GM12872 (cell line): ENCODE measurements around the gene PRR5L.

Experiments
- TF ChIP-seq, protein P1 (sequence below): IDR thresholded peaks from 3 replicates; pipeline ENCODE4 v1.5.1; 2011; ENCODE audit warnings: low read depth, mild to moderate bottlenecking, low read length, moderate library complexity; ENCODE audit not compliant: insufficient read depth

The PRR5L gene

GRCh38 chr11:36411202-36411640 lies 115.1 kb downstream of the PRR5L start:
- TF ChIP-seq, protein P1, sequence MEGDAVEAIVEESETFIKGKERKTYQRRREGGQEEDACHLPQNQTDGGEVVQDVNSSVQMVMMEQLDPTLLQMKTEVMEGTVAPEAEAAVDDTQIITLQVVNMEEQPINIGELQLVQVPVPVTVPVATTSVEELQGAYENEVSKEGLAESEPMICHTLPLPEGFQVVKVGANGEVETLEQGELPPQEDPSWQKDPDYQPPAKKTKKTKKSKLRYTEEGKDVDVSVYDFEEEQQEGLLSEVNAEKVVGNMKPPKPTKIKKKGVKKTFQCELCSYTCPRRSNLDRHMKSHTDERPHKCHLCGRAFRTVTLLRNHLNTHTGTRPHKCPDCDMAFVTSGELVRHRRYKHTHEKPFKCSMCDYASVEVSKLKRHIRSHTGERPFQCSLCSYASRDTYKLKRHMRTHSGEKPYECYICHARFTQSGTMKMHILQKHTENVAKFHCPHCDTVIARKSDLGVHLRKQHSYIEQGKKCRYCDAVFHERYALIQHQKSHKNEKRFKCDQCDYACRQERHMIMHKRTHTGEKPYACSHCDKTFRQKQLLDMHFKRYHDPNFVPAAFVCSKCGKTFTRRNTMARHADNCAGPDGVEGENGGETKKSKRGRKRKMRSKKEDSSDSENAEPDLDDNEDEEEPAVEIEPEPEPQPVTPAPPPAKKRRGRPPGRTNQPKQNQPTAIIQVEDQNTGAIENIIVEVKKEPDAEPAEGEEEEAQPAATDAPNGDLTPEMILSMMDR = no peak

GRCh38 chr11:36412781-36413383 lies 116.8 kb downstream of the PRR5L start:
- TF ChIP-seq, protein P1 = no peak

- TF ChIP-seq, protein P1 = no peak
These were observed 121.1 kb downstream of the PRR5L start for GRCh38 chr11:36417154-36417553.

- TF ChIP-seq, protein P1 = no peak
These were observed 123.8 kb downstream of the PRR5L start for GRCh38 chr11:36419791-36420424.

- TF ChIP-seq, protein P1 = no peak
These were observed 125.6 kb downstream of the PRR5L start for GRCh38 chr11:36421546-36422155.

DNA sequence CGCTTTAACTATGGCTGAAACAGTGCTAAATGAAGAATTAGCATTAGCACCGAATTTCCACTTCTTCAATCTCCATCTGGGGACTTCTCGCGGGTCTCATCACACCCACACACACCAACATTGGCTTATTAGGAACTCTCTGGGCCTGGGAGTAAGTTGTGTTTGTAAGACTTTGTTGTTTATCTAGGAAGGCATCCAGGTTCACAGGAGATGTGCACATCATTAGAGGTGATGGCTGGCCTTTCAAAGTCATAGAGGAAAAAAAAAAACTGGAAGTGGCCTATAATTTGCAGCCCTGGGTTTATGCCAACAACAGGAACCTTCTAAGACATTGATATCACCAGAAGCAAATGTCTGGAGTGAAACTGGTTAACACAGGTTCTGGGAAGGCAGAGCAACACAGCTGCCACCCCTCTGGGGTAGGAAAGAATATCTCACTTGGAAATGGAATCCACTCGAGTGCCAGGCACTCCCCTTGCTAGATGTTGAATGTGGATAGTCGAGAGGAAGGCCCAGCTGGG lies 129.5 kb downstream of the PRR5L start:
- TF ChIP-seq, protein P1 = no peak

GRCh38 chr11:36426226-36426848 lies 130.2 kb downstream of the PRR5L start:
- TF ChIP-seq, protein P1 = no peak
